Measurements from ENCODE around the gene RHEB.

The RHEB gene

DNA sequence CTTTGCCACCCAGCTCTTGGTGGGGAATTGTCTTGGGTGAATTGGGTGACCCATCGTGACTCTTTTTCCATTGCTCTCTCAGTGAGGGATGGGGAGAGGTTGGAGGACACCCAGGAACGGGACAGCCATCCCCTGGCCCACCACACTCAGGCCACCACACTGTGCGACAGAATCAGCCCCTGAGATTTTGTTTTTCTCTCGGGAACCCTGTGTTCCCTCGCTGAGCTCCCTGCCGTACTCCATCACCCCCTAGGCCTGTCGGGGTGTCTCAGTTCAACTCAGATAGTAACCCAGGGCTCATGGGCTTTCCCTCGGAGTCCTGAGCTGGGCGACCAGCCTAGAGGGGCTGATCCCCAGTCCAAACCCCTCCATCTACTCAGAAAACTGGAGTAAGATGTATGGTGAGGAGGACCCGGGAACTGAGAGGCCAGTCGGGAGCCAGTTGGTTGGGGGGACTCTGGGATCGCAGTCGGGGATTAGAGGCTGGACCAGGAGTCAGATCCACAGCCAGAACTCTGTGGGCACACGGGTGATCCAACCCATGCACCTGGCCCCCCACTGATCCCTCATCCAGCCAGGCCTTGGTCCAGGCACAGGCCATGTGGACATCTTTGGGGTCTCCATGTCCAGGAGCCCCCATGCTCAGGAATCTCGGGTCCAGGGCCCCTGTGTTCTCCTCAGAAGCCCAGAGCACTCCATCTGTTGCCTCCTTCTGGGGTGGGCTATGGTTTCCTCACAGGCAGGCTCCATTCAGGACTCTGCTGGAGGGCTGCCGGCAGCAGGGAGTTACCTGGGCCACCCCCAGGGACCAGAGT lies 89.1 kb downstream of the RHEB start:
- DNase-seq = no peak

DNA sequence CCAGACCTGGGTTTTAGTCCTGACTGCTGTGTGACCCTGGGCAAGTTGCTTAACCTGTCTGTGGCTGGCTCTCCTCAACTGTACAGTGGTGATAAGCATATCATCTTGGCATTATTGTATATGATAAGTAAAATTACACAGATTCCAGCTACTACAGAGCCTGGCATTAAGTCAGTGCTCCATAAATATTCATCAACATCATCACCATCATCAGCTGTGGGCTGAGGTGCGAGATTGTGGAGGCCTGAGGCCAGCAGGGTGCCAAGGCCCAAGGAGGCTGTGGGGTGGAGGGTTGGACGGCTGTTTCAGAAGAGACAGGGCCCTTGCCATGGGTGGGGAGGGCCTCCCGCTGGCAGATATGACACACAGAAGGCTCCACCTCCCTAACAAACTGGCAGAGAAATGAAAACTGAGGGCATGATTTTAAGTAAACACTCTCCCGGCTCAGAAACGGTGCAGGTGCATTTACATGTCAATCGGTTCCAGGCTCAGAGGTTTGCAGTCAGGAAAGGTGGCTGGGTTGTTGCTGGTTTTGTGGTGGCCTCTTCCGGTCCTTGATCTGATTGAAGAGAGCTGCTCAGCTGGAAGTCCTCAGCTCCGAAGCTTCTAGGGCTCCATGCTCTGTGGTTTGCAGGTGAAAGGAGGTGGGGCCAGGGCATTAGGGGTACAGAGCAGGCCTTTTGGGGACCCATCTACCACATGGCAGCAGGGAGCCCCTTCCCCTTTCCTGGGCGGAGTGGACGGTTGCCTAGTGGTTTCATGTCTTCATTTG lies 89.9 kb downstream of the RHEB start:
- DNase-seq = no peak

DNA sequence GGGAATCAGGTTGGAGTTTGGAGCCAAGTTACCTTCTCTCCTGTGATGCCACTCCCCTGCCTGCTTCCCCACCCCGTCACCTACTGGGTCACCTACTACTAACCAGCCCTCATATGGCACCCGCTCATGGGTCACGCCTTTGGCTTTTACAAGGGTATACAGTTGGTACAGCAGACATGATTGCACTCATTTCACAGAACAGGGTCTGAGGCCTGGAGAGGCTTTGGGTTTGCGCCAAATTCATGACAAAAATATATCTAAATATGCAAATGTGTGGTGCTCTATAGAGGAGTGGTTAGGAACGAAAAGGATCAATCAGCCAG lies 90.5 kb downstream of the RHEB start:
- no peak for DNase-seq

DNA sequence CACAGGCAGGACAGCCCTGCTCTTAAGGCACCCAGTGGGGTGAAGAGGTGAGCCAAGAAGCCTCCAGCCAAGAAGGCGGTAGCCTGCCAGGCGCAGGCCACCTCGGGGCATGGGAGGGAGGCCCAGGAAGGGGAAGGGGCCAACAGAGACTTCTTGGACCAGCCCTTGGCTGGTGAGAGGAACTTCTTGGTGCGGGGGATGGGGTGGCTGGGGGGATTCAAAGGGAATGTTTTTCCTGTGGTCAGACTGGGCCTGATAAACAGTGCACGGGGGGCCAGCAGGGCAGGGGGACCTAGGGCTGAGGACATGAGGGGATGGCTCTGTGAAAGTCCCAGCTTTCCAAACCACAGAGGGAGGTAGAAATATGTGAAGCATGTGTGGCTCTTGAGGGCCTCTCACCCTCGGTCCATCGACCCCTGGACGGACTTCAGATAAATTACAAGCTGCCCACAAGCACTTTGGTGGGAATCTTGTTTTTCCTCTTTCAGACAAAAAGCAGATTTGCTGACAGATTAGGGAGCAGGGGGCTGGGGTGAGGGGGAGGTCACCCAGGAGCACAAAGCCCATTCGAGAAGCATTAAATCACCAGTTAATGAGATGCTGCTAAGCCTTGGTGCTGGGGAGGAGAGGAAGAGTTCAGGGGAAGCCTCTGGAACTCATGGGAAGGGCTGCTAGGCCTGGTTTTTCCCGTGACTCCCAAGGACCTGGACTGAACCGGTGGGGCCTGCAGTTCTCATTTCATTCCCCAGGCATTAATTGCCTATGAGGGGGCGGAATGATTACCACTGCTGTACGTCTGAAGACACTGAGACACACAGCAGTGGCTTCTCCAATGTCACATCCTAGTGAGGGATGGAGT lies 91.1 kb downstream of the RHEB start:
- no peak for DNase-seq

DNA sequence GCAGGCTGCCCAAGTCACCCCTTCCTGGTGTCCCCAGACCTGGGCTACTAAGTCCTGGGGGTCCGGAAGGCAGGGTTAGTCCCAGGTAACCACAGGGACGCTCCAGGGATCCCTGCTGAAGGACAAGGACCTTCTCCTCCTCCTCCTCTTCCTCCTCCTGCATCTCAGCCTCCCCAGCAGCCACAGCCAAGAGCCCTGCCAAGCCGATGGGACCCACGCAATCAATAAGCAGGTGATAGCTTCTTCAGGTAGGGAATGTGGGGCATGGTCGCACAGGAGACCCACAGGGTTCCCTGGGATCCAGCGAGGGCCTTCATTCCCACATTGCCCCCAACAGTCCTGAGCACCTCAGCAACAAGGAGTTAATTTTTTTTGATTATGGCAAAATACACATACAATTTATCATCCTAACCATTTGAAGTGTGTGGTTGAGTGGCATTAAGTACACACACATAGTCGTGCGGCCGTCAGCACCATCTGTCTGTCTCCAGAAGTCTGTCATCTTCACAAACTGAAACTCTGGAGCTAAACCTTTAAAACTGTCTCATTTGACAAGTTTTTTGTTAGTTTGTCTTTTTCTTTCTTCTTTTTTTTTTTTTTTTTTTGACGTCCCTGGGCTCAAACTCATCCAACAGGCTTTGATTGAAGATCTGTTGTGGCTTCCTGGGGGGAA lies 91.9 kb downstream of the RHEB start:
- no peak for DNase-seq

DNA sequence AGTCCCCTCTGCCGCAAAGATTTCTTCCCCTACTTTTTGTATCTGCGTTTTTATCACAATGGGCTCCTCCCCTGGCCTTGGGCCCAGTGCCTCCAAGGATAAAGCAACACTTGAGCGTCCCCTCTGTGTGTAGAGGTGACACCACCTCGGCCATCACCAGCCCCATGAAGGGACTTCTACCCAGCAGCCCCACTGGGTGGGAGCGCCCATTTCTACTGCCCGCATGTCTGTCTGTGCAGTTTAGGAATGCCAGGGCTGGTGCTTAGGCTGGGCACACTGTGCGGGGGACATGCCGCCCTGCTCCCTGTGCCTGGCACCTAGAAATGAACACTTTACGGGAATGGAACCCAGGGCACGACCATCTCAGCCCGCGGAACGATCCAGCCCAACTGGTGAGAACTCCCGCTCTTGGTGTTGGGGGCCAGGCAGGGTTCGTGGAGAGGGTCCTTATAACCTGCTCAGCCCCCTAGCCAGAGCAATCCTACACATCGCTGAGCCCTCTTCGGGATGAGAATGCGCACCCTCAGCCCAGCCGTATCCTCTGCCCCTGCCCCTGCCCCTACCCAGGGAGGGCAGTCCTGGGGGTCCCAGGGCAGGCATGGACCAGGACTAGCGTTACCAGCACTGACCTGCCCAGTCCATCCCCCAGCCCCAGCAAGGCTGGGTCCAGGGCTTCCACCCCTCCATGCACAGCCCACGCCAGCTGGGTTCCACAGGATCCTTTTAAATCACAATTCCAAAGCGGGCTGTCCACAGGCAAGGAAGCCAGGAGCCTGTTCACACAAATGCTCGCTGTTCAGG lies 92.6 kb downstream of the RHEB start:
- DNase-seq = no peak

DNA sequence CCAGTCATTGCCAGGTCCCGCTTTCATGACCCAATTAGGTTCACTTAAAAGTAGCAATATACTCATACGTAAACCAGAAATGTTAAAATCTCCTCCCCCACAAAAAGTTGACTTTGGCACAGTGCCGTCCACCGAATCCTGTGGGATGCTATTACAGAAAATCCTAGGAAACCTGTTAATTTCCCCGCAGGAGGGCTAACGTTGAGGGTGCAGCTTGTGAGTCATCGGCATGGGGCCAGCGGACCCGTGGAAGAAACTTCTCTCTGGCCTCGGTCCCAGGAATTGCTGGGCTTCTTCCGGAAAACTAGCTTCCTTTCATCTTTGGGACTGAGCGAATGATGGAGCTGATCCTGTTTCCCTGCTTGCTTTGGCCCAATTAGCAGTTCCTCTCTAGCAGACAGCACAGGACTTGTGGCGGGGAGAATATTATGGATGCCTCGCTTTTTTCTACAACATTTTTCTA lies 93.2 kb downstream of the RHEB start:
- DNase-seq = no peak

DNA sequence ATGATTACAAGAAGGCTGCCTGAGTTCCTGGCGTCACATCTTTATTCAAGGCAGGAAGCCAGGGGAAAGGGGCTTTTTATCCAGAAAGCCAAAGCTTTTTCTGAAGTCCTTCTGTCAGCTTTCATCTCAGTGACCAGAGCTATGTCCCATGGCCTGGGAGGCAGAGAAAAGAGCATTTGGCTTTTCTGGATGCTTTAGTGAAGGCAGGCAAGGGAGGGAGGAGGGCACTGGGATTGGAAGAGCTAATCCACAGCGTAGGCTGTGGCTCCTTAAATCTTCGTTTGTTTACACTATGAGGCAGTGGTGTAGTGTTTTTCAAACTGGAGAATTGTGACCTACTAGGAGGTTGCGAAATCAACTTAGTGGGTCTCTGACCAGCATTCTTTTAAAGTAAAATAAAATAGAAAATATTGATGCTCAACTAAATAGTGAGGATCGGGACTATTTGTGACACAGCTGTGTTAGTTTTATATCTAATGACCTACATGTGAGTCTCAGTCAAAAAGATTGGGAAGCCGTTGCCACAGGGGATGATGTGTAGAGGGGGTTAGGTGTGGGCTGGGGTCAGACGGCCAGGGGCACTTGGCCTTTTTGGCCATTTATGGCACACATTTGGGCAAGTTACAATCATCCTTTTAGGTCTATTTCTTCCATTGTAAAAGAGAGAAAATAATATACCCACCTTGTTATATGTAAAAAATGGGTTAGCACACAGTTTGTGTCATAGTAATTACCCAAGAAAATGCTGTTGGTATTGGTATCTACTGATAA lies 93.8 kb downstream of the RHEB start:
- DNase-seq = no peak

DNA sequence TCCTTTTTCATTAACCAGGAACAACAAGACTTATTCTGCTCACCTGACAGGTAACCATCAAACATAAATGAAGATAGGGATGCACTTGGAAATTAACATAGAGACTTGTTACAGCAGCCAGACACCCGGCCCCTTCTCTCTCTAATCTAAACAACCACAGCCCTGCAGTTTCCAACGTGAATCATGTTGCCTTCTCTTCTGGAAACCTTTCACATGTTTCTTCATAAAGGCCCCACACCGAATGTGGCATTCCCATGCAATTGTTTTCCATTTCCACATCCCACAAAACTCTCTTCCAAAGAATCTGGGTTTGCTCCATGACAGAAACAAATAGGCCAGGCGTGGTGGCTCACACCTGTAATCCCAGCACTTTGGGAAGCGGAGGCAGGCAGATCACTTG lies 94.9 kb downstream of the RHEB start:
- DNase-seq = no peak

DNA sequence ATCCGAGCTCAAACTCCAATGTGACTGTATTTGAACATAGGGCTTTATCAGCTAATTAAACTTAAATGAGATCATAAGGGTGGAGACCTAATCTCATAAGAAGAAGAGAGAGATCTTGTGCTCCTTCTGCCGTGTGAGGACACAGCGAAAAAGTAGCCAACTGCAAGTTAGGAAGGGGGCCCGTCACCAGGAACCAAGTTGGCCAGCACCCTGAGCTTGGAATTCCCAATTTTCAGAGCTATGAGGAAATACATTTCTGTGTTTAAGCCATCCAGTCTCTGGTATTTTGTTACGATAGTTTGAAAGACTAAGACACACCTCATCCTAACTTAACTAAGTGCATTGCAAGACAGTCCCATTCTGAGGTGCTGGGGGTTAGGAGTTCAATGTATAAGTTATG lies 95.8 kb downstream of the RHEB start:
- DNase-seq = no peak

DNA sequence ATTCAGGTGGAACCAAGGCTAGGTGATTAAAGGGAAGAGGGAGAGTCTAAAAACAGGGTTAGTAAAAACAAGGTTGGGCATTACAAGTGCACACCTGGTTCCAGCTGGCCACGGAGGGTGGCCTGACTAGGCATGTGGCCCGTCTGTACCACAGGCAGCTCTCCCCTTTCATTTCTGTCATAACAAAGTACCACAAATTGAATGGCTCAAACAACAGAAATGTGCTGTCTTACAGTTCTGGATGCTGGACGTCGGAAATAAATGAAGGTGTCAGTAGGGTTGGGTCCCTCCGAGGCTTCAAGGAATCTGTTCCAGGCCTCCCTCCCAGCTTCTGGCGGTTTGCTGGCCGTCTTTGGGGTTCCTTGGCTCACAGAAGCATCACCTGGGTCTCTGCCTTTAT lies 96.5 kb downstream of the RHEB start:
- no peak for DNase-seq

DNA sequence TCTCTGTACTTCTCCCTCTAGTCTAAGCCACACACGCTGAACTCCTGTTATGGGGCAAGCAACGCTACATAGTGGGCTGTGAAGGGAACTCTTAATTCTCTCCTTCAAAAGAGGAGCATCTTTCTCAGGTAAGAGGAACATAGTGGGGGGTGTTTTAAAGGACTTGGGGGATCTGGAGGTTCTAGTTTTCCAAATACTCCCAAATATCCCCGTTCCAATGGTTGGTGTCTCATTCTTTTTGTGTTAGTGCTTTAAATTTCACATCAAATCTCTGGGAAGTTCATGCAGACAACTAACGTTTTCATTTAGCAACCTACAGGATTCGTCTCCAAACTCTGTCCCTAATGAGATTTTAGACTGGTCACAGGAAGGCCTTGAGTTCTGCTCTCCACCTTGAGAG lies 97.5 kb downstream of the RHEB start:
- DNase-seq = no peak

DNA sequence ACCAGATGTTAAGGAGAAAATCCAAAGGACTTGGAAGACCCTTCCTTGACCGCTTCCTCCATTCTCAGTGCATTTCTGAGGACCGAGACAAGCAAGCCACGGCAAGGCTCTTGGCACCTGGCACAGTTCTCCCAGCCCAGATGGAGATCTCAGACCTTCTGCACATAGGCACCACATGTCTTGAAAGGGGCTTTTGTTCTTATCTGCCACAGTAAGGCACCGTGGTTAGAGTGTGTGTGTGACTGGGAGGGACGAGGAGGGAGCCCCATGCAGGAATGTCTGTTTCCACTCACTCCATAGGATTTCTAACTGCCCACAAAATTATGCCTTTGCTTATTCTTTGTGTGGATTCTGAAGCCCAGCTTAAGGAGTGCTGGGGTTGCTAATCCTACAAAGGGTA lies 99.6 kb downstream of the RHEB start:
- DNase-seq = no peak

DNA sequence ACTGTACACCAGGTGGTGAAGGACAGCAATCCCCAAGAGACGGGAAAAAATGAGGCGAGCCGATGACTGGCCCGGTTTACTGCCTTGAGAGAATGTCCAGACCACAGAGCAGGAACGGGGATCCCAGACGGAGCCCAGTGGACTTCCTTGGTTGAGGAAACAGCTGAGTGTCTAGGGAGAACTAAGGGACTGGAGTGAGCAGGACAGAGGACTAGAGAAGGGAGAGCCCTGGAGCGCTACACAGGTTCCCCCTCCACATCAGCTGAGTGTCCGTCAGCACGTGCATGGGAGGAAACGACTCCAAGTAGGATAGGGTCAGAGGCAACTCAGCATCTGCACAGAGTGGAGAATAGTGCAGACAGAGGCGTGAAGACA lies 102.8 kb downstream of the RHEB start:
- DNase-seq = no peak

DNA sequence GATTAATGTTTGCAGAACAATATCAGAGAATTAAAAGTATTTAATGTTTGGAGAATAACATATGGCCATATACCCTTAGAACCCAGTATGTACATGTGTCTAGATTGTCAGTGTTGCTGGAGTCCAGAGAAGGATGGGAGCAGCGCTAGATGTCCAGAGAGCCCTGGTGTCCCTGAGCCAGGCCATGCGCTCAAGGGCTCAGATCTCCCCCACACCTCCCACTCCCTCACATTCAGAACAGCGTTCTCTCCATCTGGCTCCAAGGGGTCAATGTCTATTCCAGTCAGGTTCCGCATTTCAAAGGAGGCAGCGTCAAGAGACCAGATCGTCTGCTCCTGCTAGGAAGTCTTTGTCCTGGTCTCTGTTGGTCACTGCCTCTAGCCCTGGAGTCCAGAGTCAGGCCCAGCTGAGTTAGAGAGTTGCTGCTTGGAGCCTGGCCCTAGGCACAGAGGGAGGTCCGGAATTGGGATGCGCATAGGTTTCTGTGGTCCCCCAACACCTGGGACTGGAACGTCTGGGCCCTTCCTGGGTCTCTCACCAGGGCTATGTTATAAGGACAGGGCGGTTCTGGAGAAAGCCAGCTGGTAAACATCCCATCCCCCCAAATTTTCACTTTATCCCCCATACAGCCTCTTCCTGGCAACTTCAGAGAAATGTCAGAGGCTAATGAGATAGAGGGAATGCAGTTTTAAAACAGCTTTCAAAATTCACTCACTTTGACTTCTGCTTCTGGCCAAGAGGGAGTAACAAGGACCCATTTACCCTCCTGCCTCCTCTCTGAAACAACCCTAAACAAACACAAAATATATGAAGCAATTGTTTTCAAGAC lies 103.4 kb downstream of the RHEB start:
- DNase-seq = no peak
